ENCODE results near the gene PIK3R2. TPM values are rescaled to one million over a fixed set of nuclear protein-coding genes. Genes with fewer than 3 reads are reported as not detected.

The PIK3R2 gene
- total and polyA plus RNA-seq, 4 donors: 1.5 to 37.8 (median 7.7) TPM

DNA sequence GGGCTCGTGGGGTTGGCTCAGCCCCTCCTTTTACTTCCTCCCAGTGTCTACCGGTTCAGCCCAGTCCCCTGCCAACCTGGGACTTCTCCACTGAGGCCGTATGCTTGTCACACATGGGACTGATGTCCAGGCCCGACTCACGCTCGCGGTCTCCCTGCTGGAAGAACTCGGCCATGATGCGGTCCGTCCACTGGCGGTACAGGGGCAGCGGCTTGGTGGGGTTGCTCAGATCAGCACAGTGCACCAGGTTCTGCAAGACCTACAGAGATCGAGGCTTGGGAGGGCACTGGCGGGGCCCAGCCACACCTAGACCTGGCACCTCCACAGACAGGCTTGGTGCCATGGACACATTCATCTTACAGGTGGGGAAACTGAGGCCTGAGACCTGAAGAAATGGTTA, 58.7 kb downstream of the PIK3R2 start (continued):
- TF ChIP-seq YY1 (IDR thresholded peaks at IDR 0.05) (no peak), HNF4A (conservative IDR thresholded peaks at IDR 0.05) (no peak)
- TF ChIP-seq, protein P1, sequence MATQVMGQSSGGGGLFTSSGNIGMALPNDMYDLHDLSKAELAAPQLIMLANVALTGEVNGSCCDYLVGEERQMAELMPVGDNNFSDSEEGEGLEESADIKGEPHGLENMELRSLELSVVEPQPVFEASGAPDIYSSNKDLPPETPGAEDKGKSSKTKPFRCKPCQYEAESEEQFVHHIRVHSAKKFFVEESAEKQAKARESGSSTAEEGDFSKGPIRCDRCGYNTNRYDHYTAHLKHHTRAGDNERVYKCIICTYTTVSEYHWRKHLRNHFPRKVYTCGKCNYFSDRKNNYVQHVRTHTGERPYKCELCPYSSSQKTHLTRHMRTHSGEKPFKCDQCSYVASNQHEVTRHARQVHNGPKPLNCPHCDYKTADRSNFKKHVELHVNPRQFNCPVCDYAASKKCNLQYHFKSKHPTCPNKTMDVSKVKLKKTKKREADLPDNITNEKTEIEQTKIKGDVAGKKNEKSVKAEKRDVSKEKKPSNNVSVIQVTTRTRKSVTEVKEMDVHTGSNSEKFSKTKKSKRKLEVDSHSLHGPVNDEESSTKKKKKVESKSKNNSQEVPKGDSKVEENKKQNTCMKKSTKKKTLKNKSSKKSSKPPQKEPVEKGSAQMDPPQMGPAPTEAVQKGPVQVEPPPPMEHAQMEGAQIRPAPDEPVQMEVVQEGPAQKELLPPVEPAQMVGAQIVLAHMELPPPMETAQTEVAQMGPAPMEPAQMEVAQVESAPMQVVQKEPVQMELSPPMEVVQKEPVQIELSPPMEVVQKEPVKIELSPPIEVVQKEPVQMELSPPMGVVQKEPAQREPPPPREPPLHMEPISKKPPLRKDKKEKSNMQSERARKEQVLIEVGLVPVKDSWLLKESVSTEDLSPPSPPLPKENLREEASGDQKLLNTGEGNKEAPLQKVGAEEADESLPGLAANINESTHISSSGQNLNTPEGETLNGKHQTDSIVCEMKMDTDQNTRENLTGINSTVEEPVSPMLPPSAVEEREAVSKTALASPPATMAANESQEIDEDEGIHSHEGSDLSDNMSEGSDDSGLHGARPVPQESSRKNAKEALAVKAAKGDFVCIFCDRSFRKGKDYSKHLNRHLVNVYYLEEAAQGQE (IDR thresholded peaks at IDR 0.05): no peak

DNA sequence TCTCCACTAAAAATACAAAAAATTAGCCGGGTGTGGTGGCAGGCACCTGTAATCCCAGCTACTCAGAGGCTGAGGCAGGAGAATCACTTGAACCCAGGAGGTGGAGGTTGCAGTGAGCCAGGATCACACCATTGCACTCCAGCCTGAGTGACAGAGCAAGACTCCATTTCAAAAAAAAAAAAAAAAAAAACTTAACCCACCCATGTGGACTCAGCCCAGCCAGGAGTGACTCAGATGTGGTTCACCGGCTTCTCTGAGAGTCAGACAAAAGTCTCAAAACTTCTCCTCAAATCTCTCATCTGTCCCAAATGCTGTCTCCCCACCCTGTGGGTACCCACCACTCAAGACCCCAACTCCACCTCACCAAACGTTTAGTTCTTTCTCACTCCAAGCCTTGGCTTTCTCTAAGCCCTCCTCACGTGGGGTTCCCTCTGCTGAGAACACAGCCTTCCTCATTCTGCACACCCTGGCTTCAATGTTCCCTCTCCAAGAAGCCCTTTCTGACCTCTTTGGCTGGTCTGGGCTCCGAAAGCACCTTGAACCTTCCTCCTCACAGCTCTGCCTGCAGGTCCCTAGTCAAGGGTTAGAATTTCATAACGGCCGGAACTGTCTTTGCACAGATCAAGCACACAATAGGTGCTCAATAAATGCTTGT, 61.9 kb downstream of the PIK3R2 start:
- no peak for DNase-seq (ENCODE audit: low spot score)
- H3K27ac ChIP-seq (ENCODE audit: low read depth in 1 of 2, low read length in 2 of 2): no peak overlapping the region
- 76% methylated on average over 7 of the region's 7 CpGs for WGBS
- no peak overlapping the region for H3K9ac ChIP-seq (ENCODE audit: low read depth in 1 of 2, low read length in 2 of 2)
- no peaks in the 10 kb centered on the region for H3K4me1 ChIP-seq (ENCODE audit: control insufficient read depth in 4 of 4, insufficient read depth in 4 of 4, low read length in 3 of 4)
- TF ChIP-seq, protein P2, sequence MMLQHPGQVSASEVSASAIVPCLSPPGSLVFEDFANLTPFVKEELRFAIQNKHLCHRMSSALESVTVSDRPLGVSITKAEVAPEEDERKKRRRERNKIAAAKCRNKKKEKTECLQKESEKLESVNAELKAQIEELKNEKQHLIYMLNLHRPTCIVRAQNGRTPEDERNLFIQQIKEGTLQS (IDR thresholded peaks at IDR 0.05): no peak
- TF ChIP-seq JUND (IDR thresholded peaks at IDR 0.05): no peak
- TF ChIP-seq FOXA2 (IDR thresholded peaks at IDR 0.05): no peak
- TF ChIP-seq EGR1 (IDR thresholded peaks at IDR 0.05; ENCODE audit: low read depth in 2 of 2): no peak
- no peaks in the 10 kb centered on the region for H3K36me3 ChIP-seq (ENCODE audit: control insufficient read depth in 4 of 4, insufficient read depth in 3 of 4, low read depth in 1 of 4, low read length in 3 of 4)
- no peak overlapping the region for H3K4me3 ChIP-seq (ENCODE audit: low read depth in 1 of 3, low read length in 3 of 3)
- no peaks in the 10 kb centered on the region for H3K9me3 ChIP-seq (ENCODE audit: control insufficient read depth in 4 of 4, low read length in 3 of 4)
- no peaks in the 10 kb centered on the region for H3K27me3 ChIP-seq (ENCODE audit: control insufficient read depth in 4 of 4, insufficient read depth in 4 of 4, low read length in 3 of 4)

DNA sequence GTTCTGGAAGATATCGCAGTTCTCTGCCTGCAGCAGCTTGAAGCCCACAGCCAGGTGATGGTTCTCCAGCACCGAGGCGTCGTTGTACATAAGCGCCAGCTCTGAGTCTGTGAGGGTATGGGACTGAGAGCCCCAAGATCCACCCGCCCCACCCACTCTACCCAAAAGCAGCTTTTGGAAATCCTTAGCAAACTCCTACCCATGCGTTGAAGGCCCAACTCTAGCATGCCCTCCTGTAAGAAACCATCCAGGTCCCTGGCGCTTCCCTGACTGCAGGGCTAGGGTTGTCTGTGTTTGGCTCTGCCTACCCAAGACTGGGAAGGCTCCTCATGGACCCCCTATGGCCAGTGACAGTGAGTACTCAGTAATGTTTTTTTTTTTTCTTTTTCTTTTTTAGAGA, 63.8 kb downstream of the PIK3R2 start:
- Histone ChIP-seq H3K27me3 (ENCODE audit: control insufficient read depth in 4 of 4, insufficient read depth in 4 of 4, low read length in 3 of 4) (no peaks in the 10 kb centered on the region), H3K9ac (ENCODE audit: low read depth in 1 of 2, low read length in 2 of 2) (no peak overlapping the region), H3K4me1 (ENCODE audit: control insufficient read depth in 4 of 4, insufficient read depth in 4 of 4, low read length in 3 of 4) (no peaks in the 10 kb centered on the region), H3K9me3 (ENCODE audit: control insufficient read depth in 4 of 4, low read length in 3 of 4) (no peaks in the 10 kb centered on the region), H3K36me3 (ENCODE audit: control insufficient read depth in 4 of 4, insufficient read depth in 3 of 4, low read depth in 1 of 4, low read length in 3 of 4) (no peaks in the 10 kb centered on the region), H3K27ac (ENCODE audit: low read depth in 1 of 2, low read length in 2 of 2) (no peak overlapping the region), H3K4me3 (ENCODE audit: low read depth in 1 of 3, low read length in 3 of 3) (no peak overlapping the region)
- no peak for DNase-seq (ENCODE audit: low spot score)
- WGBS: 96% methylated on average over 8 of the region's 8 CpGs
- no peak for TF ChIP-seq HNF4A (conservative IDR thresholded peaks at IDR 0.05)
- no peak for TF ChIP-seq NR2F2 (IDR thresholded peaks at IDR 0.05)
- TF ChIP-seq RAD21 (IDR thresholded peaks at IDR 0.05): no peak
- TF ChIP-seq RXRA (IDR thresholded peaks at IDR 0.05): no peak
- no peak for TF ChIP-seq EGR1 (IDR thresholded peaks at IDR 0.05; ENCODE audit: low read depth in 2 of 2)
- no peak for TF ChIP-seq SP1 (IDR thresholded peaks at IDR 0.05)
- TF ChIP-seq, protein P3, sequence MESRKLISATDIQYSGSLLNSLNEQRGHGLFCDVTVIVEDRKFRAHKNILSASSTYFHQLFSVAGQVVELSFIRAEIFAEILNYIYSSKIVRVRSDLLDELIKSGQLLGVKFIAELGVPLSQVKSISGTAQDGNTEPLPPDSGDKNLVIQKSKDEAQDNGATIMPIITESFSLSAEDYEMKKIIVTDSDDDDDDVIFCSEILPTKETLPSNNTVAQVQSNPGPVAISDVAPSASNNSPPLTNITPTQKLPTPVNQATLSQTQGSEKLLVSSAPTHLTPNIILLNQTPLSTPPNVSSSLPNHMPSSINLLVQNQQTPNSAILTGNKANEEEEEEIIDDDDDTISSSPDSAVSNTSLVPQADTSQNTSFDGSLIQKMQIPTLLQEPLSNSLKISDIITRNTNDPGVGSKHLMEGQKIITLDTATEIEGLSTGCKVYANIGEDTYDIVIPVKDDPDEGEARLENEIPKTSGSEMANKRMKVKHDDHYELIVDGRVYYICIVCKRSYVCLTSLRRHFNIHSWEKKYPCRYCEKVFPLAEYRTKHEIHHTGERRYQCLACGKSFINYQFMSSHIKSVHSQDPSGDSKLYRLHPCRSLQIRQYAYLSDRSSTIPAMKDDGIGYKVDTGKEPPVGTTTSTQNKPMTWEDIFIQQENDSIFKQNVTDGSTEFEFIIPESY (IDR thresholded peaks at IDR 0.05): no peak
- TF ChIP-seq, protein P4, sequence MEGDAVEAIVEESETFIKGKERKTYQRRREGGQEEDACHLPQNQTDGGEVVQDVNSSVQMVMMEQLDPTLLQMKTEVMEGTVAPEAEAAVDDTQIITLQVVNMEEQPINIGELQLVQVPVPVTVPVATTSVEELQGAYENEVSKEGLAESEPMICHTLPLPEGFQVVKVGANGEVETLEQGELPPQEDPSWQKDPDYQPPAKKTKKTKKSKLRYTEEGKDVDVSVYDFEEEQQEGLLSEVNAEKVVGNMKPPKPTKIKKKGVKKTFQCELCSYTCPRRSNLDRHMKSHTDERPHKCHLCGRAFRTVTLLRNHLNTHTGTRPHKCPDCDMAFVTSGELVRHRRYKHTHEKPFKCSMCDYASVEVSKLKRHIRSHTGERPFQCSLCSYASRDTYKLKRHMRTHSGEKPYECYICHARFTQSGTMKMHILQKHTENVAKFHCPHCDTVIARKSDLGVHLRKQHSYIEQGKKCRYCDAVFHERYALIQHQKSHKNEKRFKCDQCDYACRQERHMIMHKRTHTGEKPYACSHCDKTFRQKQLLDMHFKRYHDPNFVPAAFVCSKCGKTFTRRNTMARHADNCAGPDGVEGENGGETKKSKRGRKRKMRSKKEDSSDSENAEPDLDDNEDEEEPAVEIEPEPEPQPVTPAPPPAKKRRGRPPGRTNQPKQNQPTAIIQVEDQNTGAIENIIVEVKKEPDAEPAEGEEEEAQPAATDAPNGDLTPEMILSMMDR (IDR thresholded peaks at IDR 0.05; ENCODE audit: low read depth, low read length, missing input control): no peak
- TF ChIP-seq, protein P5, sequence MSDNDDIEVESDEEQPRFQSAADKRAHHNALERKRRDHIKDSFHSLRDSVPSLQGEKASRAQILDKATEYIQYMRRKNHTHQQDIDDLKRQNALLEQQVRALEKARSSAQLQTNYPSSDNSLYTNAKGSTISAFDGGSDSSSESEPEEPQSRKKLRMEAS (IDR thresholded peaks at IDR 0.05): no peak
- TF ChIP-seq FOXA2 (IDR thresholded peaks at IDR 0.05): no peak
- TF ChIP-seq, protein P2 (IDR thresholded peaks at IDR 0.05): no peak
- no peak for TF ChIP-seq JUND (IDR thresholded peaks at IDR 0.05)
- no peak for TF ChIP-seq TAF1 (conservative IDR thresholded peaks at IDR 0.05)
- TF ChIP-seq, protein P1 (IDR thresholded peaks at IDR 0.05): no peak
